Measurements from ENCODE around the gene PLCXD1.
"Not testable (repeated sequence)": the region's sequence is repeated elsewhere in the genome, so short reads cannot be mapped to it uniquely, and the experiment has no call there.

DNA sequence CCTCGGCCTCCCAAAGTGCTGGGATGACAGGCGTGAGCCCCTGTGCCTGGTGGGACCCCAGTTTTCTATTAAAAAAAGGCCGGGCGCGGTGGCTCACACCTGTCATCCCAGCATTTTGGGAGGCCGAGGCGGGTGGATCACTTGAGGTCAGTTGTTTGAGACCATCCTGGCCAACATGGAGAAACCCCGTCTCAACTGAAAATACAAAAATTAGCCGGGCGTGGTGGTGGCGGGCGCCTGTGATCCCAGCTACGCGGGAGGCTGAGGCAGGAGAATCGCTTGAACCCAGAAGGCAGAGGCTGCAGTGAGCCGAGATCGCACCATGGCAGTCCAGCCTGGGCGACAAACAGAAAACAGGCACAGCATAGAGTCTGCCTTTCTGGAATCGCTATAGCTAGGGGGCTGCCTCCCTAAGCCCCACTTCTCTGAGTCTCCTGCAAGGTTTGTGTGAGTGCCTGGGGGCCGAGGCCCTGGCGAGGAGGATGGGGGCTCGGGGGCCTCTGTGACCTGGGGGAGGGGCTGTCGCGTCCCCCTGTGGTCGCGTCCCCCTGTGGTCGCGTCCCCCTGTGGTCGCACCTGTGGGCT lies 49.1 kb downstream of the PLCXD1 start:
- TF ChIP-seq BHLHE40 (IDR thresholded peaks at IDR 0.05; ENCODE audit: borderline replicate concordance); SUZ12 (IDR thresholded peaks at IDR 0.05); FOXK2 (IDR thresholded peaks at IDR 0.05); TARDBP (IDR thresholded peaks at IDR 0.05); SP1 (IDR thresholded peaks at IDR 0.05); ELF4 (IDR thresholded peaks at IDR 0.05); LEF1 (IDR thresholded peaks at IDR 0.05; ENCODE audit: borderline replicate concordance); NFRKB (IDR thresholded peaks at IDR 0.05); HDGF (IDR thresholded peaks at IDR 0.05; ENCODE audit: borderline replicate concordance); FOXA1 (IDR thresholded peaks at IDR 0.05); FOXM1 (IDR thresholded peaks at IDR 0.05; ENCODE audit: borderline replicate concordance); L3MBTL2 (conservative IDR thresholded peaks at IDR 0.05); ZNF384 (IDR thresholded peaks at IDR 0.05): not testable (repeated sequence)
